ENCODE measurements around the gene TPRN.

TPRN gene

DNA sequence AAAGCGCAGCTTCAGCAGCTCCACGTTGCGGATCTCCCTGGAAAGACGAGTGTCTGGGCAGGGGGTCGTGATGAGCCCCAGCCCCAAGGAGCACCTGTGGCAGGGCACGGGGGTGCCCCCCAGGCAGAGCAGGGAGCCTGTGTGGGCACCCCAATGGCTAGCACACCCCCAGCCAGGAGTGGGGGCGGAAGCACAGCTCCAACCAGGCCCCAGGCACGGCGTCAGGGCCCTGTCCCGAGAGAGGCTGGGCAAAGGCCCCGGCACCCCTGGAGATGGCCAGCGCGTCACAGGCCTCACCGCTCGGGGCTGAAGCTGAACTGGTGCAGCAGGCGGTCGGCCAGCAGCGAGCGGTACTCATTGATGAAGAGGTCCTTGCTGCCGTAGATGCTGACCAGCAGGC is 20.1 kb downstream of the TPRN start:
- TF ChIP-seq MYC (IDR thresholded peaks at IDR 0.05; ENCODE audit: low read depth, low read length) (no peak), POLR2A (IDR thresholded peaks at IDR 0.05; ENCODE audit: extremely low read depth, insufficient read length) (no peak)
- TF ChIP-seq, protein P1, sequence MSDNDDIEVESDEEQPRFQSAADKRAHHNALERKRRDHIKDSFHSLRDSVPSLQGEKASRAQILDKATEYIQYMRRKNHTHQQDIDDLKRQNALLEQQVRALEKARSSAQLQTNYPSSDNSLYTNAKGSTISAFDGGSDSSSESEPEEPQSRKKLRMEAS (IDR thresholded peaks at IDR 0.05; ENCODE audit: low read depth, low read length) = no peak
- H3K4me3 ChIP-seq (ENCODE audit: low read depth, low read length) = no peak overlapping the region
- no peak for DNase-seq (ENCODE audit: low read depth)

GRCh38 chr9:137179761-137180160 is 20.8 kb downstream of the TPRN start:
- no peak overlapping the region for H3K4me3 ChIP-seq (ENCODE audit: low read depth, low read length)
- TF ChIP-seq, protein P2, sequence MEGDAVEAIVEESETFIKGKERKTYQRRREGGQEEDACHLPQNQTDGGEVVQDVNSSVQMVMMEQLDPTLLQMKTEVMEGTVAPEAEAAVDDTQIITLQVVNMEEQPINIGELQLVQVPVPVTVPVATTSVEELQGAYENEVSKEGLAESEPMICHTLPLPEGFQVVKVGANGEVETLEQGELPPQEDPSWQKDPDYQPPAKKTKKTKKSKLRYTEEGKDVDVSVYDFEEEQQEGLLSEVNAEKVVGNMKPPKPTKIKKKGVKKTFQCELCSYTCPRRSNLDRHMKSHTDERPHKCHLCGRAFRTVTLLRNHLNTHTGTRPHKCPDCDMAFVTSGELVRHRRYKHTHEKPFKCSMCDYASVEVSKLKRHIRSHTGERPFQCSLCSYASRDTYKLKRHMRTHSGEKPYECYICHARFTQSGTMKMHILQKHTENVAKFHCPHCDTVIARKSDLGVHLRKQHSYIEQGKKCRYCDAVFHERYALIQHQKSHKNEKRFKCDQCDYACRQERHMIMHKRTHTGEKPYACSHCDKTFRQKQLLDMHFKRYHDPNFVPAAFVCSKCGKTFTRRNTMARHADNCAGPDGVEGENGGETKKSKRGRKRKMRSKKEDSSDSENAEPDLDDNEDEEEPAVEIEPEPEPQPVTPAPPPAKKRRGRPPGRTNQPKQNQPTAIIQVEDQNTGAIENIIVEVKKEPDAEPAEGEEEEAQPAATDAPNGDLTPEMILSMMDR (IDR thresholded peaks at IDR 0.05; ENCODE audit: low read depth, low read length) = no peak
- TF ChIP-seq MYC (IDR thresholded peaks at IDR 0.05; ENCODE audit: low read depth, low read length) = no peak
- no peak for TF ChIP-seq POLR2A (IDR thresholded peaks at IDR 0.05; ENCODE audit: extremely low read depth, insufficient read length)
- TF ChIP-seq, protein P1 (IDR thresholded peaks at IDR 0.05; ENCODE audit: low read depth, low read length) = no peak
- no peak for DNase-seq (ENCODE audit: low read depth)

GRCh38 chr9:137178939-137179630 is 21.5 kb downstream of the TPRN start:
- no peak overlapping the region for H3K4me3 ChIP-seq (ENCODE audit: low read depth, low read length)
- TF ChIP-seq, protein P1 (IDR thresholded peaks at IDR 0.05; ENCODE audit: low read depth, low read length) = no peak
- TF ChIP-seq MYC (IDR thresholded peaks at IDR 0.05; ENCODE audit: low read depth, low read length) = no peak
- TF ChIP-seq, protein P2 (IDR thresholded peaks at IDR 0.05; ENCODE audit: low read depth, low read length) = no peak
- no peak for DNase-seq (ENCODE audit: low read depth)

DNA sequence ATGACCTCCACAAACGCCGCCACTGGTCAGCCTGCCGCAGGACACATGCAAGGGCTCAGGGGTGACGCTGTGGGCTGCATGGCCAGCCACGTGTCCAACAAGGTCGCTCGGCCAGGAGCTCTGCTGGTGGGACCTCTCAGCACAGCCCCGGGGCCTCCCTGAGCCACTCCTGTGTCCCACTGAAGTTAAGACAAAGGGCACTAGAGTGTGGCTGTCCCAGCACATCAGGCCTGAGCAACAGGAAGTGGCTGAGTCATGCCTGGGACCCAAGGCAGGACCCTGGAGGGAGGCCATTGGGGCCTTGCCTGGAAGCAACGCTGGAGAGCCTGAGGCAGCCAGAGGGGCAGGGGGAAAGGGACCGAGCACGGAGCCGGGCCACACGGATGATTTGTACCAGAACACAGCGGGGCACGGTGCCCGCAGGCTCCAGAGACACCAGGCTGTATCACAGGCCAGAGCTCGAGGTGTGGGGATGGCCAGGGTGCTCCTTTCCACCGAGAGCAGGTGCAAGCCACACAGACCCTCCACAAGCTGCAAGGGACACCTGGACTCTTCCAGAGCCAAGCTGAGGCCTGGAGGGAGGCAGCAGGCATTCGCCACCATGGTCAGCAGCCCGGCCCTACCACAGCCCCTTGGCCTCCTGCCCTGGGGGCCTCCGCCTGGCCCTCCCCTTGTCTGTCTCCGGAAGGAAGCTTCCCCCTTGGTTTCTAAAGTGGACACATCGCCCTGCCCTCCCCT is 22.2 kb downstream of the TPRN start:
- DNase-seq (ENCODE audit: low read depth) = peak; percentile 75
- H3K4me3 ChIP-seq (ENCODE audit: low read depth, low read length) = no peak overlapping the region
- TF ChIP-seq MYC (IDR thresholded peaks at IDR 0.05; ENCODE audit: low read depth, low read length) = no peak

DNA sequence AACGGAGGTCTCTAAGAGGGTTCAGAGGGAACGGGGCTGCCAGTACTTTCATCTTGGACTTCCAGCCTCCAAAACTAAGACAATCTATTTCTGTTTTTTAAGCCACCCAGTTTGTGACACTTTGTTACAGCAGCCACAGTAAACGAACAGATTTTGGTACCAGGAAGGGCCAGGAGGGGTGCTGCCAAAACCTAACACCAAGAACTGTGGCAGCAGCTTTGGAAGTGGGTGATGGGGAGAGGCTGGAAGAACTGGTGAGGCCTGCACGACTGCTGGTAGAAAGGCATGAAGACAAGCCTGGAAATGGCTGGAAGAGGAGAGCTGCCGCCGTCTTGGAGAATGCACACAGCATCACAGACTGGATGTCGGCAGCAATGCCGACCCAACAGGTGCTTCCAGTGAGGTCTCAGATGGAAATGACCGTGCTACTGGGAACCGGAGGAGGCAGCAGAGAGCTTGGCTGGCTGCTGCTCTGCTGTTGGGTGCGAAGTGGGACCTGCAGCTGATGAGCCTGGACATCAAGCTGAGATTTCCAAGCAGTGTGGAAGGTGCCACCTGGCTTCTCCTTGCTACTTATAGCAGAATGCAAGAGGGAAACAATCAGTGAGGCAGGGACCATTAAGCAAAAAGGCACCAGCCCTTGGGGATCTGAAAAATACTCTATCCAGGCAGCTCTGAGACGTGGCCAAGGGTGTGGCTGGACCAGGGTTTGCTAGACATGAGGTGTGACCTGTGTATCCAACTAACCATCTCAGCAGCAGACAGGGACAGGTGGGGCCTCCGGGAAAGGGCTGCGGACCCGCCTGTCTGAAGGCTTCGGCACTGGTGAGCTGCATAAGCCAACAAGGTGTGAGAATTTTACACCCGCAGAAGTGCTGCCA is 24.0 kb downstream of the TPRN start:
- H3K4me3 ChIP-seq (ENCODE audit: low read depth, low read length) = no peak overlapping the region
- DNase-seq (ENCODE audit: low read depth) = peak; percentile 31
- TF ChIP-seq, protein P2 (IDR thresholded peaks at IDR 0.05; ENCODE audit: low read depth, low read length) = peak; percentile 22
- TF ChIP-seq, protein P1 (IDR thresholded peaks at IDR 0.05; ENCODE audit: low read depth, low read length) = no peak
- TF ChIP-seq MYC (IDR thresholded peaks at IDR 0.05; ENCODE audit: low read depth, low read length) = no peak
- no peak for TF ChIP-seq POLR2A (IDR thresholded peaks at IDR 0.05; ENCODE audit: extremely low read depth, insufficient read length)

DNA sequence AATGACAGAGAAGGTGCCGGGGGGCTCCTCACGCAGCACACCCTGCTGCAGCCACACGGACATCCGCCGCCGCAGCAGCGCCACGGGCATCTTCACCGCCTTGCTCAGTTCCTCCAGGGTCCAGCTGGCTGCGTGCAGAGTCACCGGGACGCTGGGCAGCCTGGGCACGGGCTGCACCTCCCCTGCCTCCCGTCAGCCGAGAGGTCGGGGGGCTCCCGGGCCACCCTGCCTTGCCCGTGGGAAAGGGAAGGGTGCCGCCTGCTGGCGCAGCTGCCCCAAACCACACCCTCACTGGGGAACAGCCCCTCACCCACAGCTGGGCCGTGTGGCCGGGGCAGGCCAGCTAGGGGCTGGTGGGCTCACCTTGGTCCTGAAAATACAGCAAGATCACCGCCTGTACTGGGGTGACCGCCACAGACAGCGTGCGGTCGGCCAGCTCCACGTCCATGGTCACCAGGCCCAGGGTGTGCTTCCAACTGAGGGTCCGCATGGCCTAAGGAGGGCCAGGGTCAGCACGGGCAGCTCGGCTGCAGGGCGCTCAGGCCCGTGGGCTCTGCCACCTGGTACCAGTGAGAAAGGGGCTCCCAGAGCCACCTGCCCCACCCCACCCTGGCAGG is 25.1 kb downstream of the TPRN start:
- DNase-seq (ENCODE audit: low read depth) = no peak
- TF ChIP-seq, protein P2 (IDR thresholded peaks at IDR 0.05; ENCODE audit: low read depth, low read length) = no peak
- TF ChIP-seq, protein P1 (IDR thresholded peaks at IDR 0.05; ENCODE audit: low read depth, low read length) = no peak
- no peak for TF ChIP-seq POLR2A (IDR thresholded peaks at IDR 0.05; ENCODE audit: extremely low read depth, insufficient read length)
- TF ChIP-seq MYC (IDR thresholded peaks at IDR 0.05; ENCODE audit: low read depth, low read length) = no peak
- no peak overlapping the region for H3K4me3 ChIP-seq (ENCODE audit: low read depth, low read length)
